Gastroesophageal sphincter (tissue), 4 donors: ENCODE measurements around the gene CARD19. TPM values are rescaled to one million over a fixed set of nuclear protein-coding genes. Genes with fewer than 3 reads are reported as not detected.

Experiments
- ATAC-seq: fragments of 150-250 bp; one replicate; pipeline ENCODE4 v1.9.1; 2016; ENCODE audit warnings: mild to moderate bottlenecking, moderate library complexity
- H3K27ac ChIP-seq, 4 donors: fragments of 200-600 bp; sonication (generic) in 3 of 4; 1 replicate in 3 of 4; 2 replicates in 1 of 4; pipeline ENCODE4 v1.5.1; 2016 to 2019
- H3K27me3 ChIP-seq: fragments of 200-600 bp; sonication (generic); one replicate; pipeline ENCODE4 v1.5.1; 2019
- H3K36me3 ChIP-seq, 2 donors: fragments of 200-600 bp; sonication (generic); one replicate each; pipeline ENCODE4 v1.5.1; 2019; ENCODE audit warnings: control low read depth in 1 of 2
- H3K4me1 ChIP-seq, 3 donors: fragments of 200-600 bp; sonication (generic); 1 replicate in 2 of 3; 2 replicates in 1 of 3; pipeline ENCODE4 v1.5.1; 2016 to 2019; ENCODE audit warnings: control low read depth in 2 of 3
- H3K4me3 ChIP-seq, 2 donors: fragments of 200-600 bp; sonication (generic); one replicate each; pipeline ENCODE4 v1.5.1; 2019; ENCODE audit warnings: mild to moderate bottlenecking in 1 of 2, moderate library complexity in 1 of 2
- H3K9me3 ChIP-seq, 3 donors: fragments of 200-600 bp; sonication (generic); one replicate each; pipeline ENCODE4 v1.5.1; 2017 to 2019; ENCODE audit warnings: control low read depth in 2 of 3
- EP300 ChIP-seq: sonication (generic); formaldehyde crosslinking; IDR thresholded peaks from one replicate; pipeline ENCODE4 v1.6.1; 2017; ENCODE audit warnings: antibody characterized with exemption, mild to moderate bottlenecking
- POLR2A ChIP-seq, 2 donors: fragments of 450-650 bp; IDR thresholded peaks; one replicate each; pipeline ENCODE4 v1.6.1; 2017; ENCODE audit warnings: antibody characterized with exemption in 2 of 2, mild to moderate bottlenecking in 2 of 2, moderate library complexity in 1 of 2
- POLR2AphosphoS5 ChIP-seq: sonication (generic); formaldehyde crosslinking; IDR thresholded peaks from one replicate; pipeline ENCODE4 v1.6.1; 2017; ENCODE audit warnings: antibody characterized with exemption
- WGBS, 2 donors: methylation state at CpG; one replicate each; pipeline ENCODE4 v1.1.5; 2018; ENCODE audit warnings: low coverage in 1 of 2; 5-methylcytosine and 5-hydroxymethylcytosine counted together
- total RNA-seq, 4 donors: library from RNA; depleted of rRNA; stranded (reverse); fragments of >200 nt; gene quantifications; one replicate each; pipeline ENCODE4 v1.1.0, GENCODE V29; 2016
- TF ChIP-seq, protein P1 (sequence below), 4 experiments: fragments of 200-600 bp in 2 of 4; fragments of 450-650 bp in 2 of 4; sonication (generic) in 1 of 4; IDR thresholded peaks; one replicate each; pipeline ENCODE4 v1.5.1; 2017 to 2019; ENCODE audit warnings: antibody characterized with exemption in 4 of 4, mild to moderate bottlenecking in 2 of 4, moderate library complexity in 2 of 4

Gene CARD19
- total RNA-seq, 4 donors from 2014 or later = 78.5 to 82.2 (median 80.1) TPM

DNA sequence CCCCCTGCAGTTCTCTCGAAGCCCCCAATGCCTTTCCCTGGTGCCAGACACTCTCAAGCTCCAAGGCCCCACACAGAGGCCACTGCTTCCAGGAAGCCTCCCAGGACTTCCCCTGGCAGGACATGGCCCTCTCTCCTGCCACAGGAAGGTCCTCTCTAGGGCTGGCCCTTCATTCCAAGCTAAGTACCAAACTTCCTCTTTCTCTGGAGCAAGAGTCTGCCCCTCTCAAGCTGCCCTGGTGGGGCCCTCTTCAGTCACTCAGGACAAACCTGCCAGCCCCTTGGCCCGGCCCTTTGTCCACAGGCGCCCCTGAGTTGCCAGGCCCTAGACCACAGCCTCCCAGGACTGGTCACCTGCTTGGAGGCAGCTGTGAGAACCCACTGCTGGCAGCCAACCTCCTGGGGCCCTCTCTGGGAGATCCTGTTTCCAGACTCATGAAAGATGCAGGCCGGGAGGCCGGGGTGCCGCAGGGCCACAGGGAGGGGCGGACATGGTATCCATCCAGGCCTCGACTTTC, 31.4 kb downstream of the CARD19 start:
- no peak for ATAC-seq
- H3K4me3 ChIP-seq = peak overlapping the region in 1 of 2 donors; percentile 19
- H3K27ac ChIP-seq = peak overlapping the region; percentile 50 to 98 (median 94)
- TF ChIP-seq, protein P1, sequence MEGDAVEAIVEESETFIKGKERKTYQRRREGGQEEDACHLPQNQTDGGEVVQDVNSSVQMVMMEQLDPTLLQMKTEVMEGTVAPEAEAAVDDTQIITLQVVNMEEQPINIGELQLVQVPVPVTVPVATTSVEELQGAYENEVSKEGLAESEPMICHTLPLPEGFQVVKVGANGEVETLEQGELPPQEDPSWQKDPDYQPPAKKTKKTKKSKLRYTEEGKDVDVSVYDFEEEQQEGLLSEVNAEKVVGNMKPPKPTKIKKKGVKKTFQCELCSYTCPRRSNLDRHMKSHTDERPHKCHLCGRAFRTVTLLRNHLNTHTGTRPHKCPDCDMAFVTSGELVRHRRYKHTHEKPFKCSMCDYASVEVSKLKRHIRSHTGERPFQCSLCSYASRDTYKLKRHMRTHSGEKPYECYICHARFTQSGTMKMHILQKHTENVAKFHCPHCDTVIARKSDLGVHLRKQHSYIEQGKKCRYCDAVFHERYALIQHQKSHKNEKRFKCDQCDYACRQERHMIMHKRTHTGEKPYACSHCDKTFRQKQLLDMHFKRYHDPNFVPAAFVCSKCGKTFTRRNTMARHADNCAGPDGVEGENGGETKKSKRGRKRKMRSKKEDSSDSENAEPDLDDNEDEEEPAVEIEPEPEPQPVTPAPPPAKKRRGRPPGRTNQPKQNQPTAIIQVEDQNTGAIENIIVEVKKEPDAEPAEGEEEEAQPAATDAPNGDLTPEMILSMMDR (IDR thresholded peaks at IDR 0.05) = no peak
- TF ChIP-seq POLR2AphosphoS5 (no peak), POLR2A (IDR thresholded peaks at IDR 0.05) (no peak), EP300 (no peak)
- H3K27me3 ChIP-seq = no peaks in the 10 kb centered on the region
- H3K36me3 ChIP-seq = peaks cover 0 to 42% of the 10 kb centered on the region in 2 donors
- WGBS, 2 donors = 0% methylated on average over 2 of the region's 8 CpGs; no CpG with 5 or more reads in 1 of the 2 donors
- H3K9me3 ChIP-seq = no peaks in the 10 kb centered on the region
- H3K4me1 ChIP-seq = peaks cover 3 to 76% (median 66%) of the 10 kb centered on the region in 3 donors

GRCh38 chr9:93128011-93128714, 32.1 kb downstream of the CARD19 start:
- no peaks in the 10 kb centered on the region for H3K9me3 ChIP-seq
- H3K4me3 ChIP-seq = no peak overlapping the region
- H3K27me3 ChIP-seq = no peaks in the 10 kb centered on the region
- peak overlapping the region; percentile 50 to 98 (median 94) for H3K27ac ChIP-seq
- TF ChIP-seq POLR2AphosphoS5 = no peak
- TF ChIP-seq, protein P1 (IDR thresholded peaks at IDR 0.05) = no peak
- TF ChIP-seq EP300 = no peak
- no peak for TF ChIP-seq POLR2A (IDR thresholded peaks at IDR 0.05)
- WGBS, 2 donors = 80% methylated on average over 1 of the region's 14 CpGs; no CpG with 5 or more reads in 1 of the 2 donors
- ATAC-seq = no peak
- peaks cover 0 to 35% of the 10 kb centered on the region in 2 donors for H3K36me3 ChIP-seq
- peaks cover 3 to 78% (median 73%) of the 10 kb centered on the region in 3 donors for H3K4me1 ChIP-seq

GRCh38 chr9:93128715-93129224, 32.8 kb downstream of the CARD19 start:
- peak overlapping the region in 1 of 2 donors; percentile 14 for H3K4me3 ChIP-seq
- no peak for TF ChIP-seq EP300
- no peak for TF ChIP-seq POLR2A (IDR thresholded peaks at IDR 0.05)
- TF ChIP-seq, protein P1 (IDR thresholded peaks at IDR 0.05) = no peak
- TF ChIP-seq POLR2AphosphoS5 = no peak
- no peaks in the 10 kb centered on the region for H3K27me3 ChIP-seq
- H3K4me1 ChIP-seq = peaks cover 3 to 81% (median 74%) of the 10 kb centered on the region in 3 donors
- WGBS, 2 donors = 76% methylated on average over 6 of the region's 10 CpGs; no CpG with 5 or more reads in 1 of the 2 donors
- H3K36me3 ChIP-seq = peaks cover 0 to 29% of the 10 kb centered on the region in 2 donors
- H3K9me3 ChIP-seq = no peaks in the 10 kb centered on the region
- peak overlapping the region in 3 of 4 donors; percentile 89 to 98 (median 98) for H3K27ac ChIP-seq
- ATAC-seq = no peak

GRCh38 chr9:93129286-93129685, 33.3 kb downstream of the CARD19 start:
- peak overlapping the region in 1 of 2 donors; percentile 14 for H3K4me3 ChIP-seq
- peak; percentile 2 for ATAC-seq
- H3K9me3 ChIP-seq = no peaks in the 10 kb centered on the region
- peak overlapping the region in 3 of 4 donors; percentile 89 to 98 (median 98) for H3K27ac ChIP-seq
- WGBS, 2 donors = 24 to 40% methylated on average over 1 to 3 of the region's 8 CpGs
- peaks cover 0 to 23% of the 10 kb centered on the region in 2 donors for H3K36me3 ChIP-seq
- TF ChIP-seq, protein P1 (IDR thresholded peaks at IDR 0.05) = peak in 1 of 4 experiments; percentile 9
- TF ChIP-seq POLR2AphosphoS5 = peak; percentile 42
- TF ChIP-seq POLR2A (IDR thresholded peaks at IDR 0.05) = no peak
- H3K4me1 ChIP-seq = peaks cover 3 to 81% (median 74%) of the 10 kb centered on the region in 3 donors
- no peaks in the 10 kb centered on the region for H3K27me3 ChIP-seq
